IMR-90 (cell line): ENCODE data around the gene NXPE4. TPM values are rescaled to one million over a fixed set of nuclear protein-coding genes. Genes with fewer than 3 reads are reported as not detected.

ENCODE experiments used
- ATAC-seq: fragments of 200-7000 bp; cut with Tn5 transposase; 2 replicates; pipeline ENCODE4 v1.9.1; 2020; ENCODE audit warnings: low read depth, mild to moderate bottlenecking, moderate library complexity
- BruUV-seq: library from RNA; stranded (reverse); fragments of 400-500 nt; replicated peaks from 2 replicates; lab custom pipeline; 2021; lab: Mats Ljungman, UMichigan
- CTCF ChIA-PET: fragments of 300-600 bp; formaldehyde crosslinking; extraction: SDS; loops from one replicate; lab custom pipeline; 2021; ENCODE audit warnings: antibody characterized with exemption; lab: Yijun Ruan, JAX
- POLR2A ChIA-PET: fragments of 300-600 bp; sonication (Branson Sonifier 250); formaldehyde crosslinking; loops from one replicate; lab custom pipeline; 2022; ENCODE audit warnings: antibody characterized with exemption; ENCODE audit not compliant: unreplicated experiment; lab: Charles Lee
- DNase-seq: peaks from one replicate; pipeline ENCODE4 v3.0.0; 2013
- H2AFZ ChIP-seq: replicated peaks from 2 replicates; pipeline ENCODE3; 2013; ENCODE audit warnings: low read length, mild to moderate bottlenecking; ENCODE audit not compliant: poor library complexity
- H2AK5ac ChIP-seq: 2 replicates; pipeline ENCODE4 v1.6.1; 2013; ENCODE audit warnings: low read depth, low read length, inconsistent platforms
- H2AK9ac ChIP-seq: replicated peaks from 2 replicates; pipeline ENCODE3; 2013; ENCODE audit warnings: mild to moderate bottlenecking, low read depth, low read length, moderate library complexity; ENCODE audit not compliant: poor library complexity
- H2BK120ac ChIP-seq: 2 replicates; pipeline ENCODE4 v1.6.1; 2013; ENCODE audit warnings: low read depth, low read length, inconsistent platforms
- H2BK15ac ChIP-seq: 3 replicates; pipeline ENCODE4 v1.6.1; 2013; ENCODE audit warnings: low read depth, low read length, inconsistent platforms
- H2BK20ac ChIP-seq: 2 replicates; pipeline ENCODE4 v1.6.1; 2013; ENCODE audit warnings: low read depth, mild to moderate bottlenecking, inconsistent platforms, low read length, moderate library complexity
- H2BK5ac ChIP-seq: 2 replicates; pipeline ENCODE4 v1.6.1; 2013; ENCODE audit warnings: mild to moderate bottlenecking, low read depth, low read length, inconsistent platforms; ENCODE audit not compliant: poor library complexity, severe bottlenecking
- H3K14ac ChIP-seq: replicated peaks from 2 replicates; pipeline ENCODE4 v1.6.1; 2013; ENCODE audit warnings: low read depth, low read length, inconsistent platforms
- H3K18ac ChIP-seq: 2 replicates; pipeline ENCODE4 v1.6.1; 2013; ENCODE audit warnings: low read depth, low read length, control low read depth
- H3K23ac ChIP-seq: 2 replicates; pipeline ENCODE4 v1.6.1; 2013; ENCODE audit warnings: low read depth, low read length, inconsistent platforms
- H3K27ac ChIP-seq: 2 replicates; pipeline ENCODE4 v1.5.1; 2013; ENCODE audit warnings: mild to moderate bottlenecking, control low read depth, low read length; ENCODE audit not compliant: insufficient read depth
- H3K27me3 ChIP-seq: 2 replicates; pipeline ENCODE4 v1.6.1; 2013; ENCODE audit warnings: low read length; ENCODE audit not compliant: control insufficient read depth, insufficient read depth
- H3K36me3 ChIP-seq: 2 replicates; pipeline ENCODE4 v1.6.1; 2013; ENCODE audit warnings: low read length, mixed read lengths; ENCODE audit not compliant: control insufficient read depth, insufficient read depth
- H3K4ac ChIP-seq: 2 replicates; pipeline ENCODE4 v1.6.1; 2013; ENCODE audit warnings: low read depth, low read length, inconsistent platforms
- H3K4me1 ChIP-seq: 2 replicates; pipeline ENCODE4 v1.6.1; 2013; ENCODE audit warnings: low read length, mixed read lengths; ENCODE audit not compliant: control insufficient read depth, insufficient read depth
- H3K4me2 ChIP-seq: 2 replicates; pipeline ENCODE4 v1.6.1; 2013; ENCODE audit warnings: low read depth, mild to moderate bottlenecking, control low read depth, low read length, moderate library complexity
- H3K4me3 ChIP-seq: 2 replicates; pipeline ENCODE4 v1.5.1; 2013; ENCODE audit warnings: low read depth, mild to moderate bottlenecking, control low read depth, low read length, moderate library complexity; ENCODE audit not compliant: insufficient read depth
- H3K56ac ChIP-seq: 2 replicates; pipeline ENCODE4 v1.6.1; 2013; ENCODE audit warnings: low read length, inconsistent platforms; ENCODE audit not compliant: insufficient read depth; ENCODE audit errors: extremely low read depth
- H3K79me1 ChIP-seq, 2 experiments: 2 replicates each; pipeline ENCODE4 v1.6.1; 2013; ENCODE audit warnings: low read length in 2 of 2, inconsistent platforms in 1 of 2, low read depth in 1 of 2
- H3K9ac ChIP-seq: 2 replicates; pipeline ENCODE4 v1.6.1; 2013; ENCODE audit warnings: low read depth, low read length, control low read depth
- H3K9me1 ChIP-seq: 2 replicates; pipeline ENCODE4 v1.6.1; 2013; ENCODE audit warnings: low read length, inconsistent platforms; ENCODE audit not compliant: insufficient read depth
- H3K9me3 ChIP-seq: 2 replicates; pipeline ENCODE4 v1.6.1; 2013; ENCODE audit warnings: low read length; ENCODE audit not compliant: control insufficient read depth, insufficient read depth
- H4K20me1 ChIP-seq: 2 replicates; pipeline ENCODE4 v1.6.1; 2013; ENCODE audit warnings: low read length, inconsistent platforms; ENCODE audit not compliant: insufficient read depth
- H4K5ac ChIP-seq: 2 replicates; pipeline ENCODE4 v1.6.1; 2013; ENCODE audit warnings: mild to moderate bottlenecking, low read depth, low read length, control low read depth
- H4K8ac ChIP-seq, 2 experiments: 2 replicates each; pipeline ENCODE4 v1.6.1; 2013; ENCODE audit warnings: low read depth in 2 of 2, low read length in 2 of 2, control low read depth in 1 of 2, inconsistent platforms in 1 of 2
- H4K91ac ChIP-seq: 2 replicates; pipeline ENCODE4 v1.6.1; 2013; ENCODE audit warnings: low read depth, low read length, inconsistent platforms; ENCODE audit not compliant: insufficient read depth
- CEBPB ChIP-seq: IDR thresholded peaks from 2 replicates; pipeline ENCODE4 v1.6.1; 2012; ENCODE audit warnings: low read depth, low read length, improper control_type of control experiment
- CHD1 ChIP-seq: IDR thresholded peaks from 2 replicates; pipeline ENCODE4 v1.6.1; 2012; ENCODE audit warnings: low read depth, low read length, improper control_type of control experiment
- FOS ChIP-seq: fragments of 150-350 bp; IDR thresholded peaks from 2 replicates; pipeline ENCODE4 v1.6.1; 2016; ENCODE audit warnings: low read depth, low read length
- MAFK ChIP-seq: IDR thresholded peaks from 2 replicates; pipeline ENCODE4 v1.6.1; 2012; ENCODE audit warnings: low read depth, low read length, improper control_type of control experiment
- MAZ ChIP-seq: IDR thresholded peaks from 2 replicates; pipeline ENCODE4 v1.6.1; 2012; ENCODE audit warnings: low read depth, mild to moderate bottlenecking, low read length, improper control_type of control experiment, moderate library complexity, borderline replicate concordance
- MXI1 ChIP-seq: IDR thresholded peaks from 2 replicates; pipeline ENCODE4 v1.6.1; 2012; ENCODE audit warnings: low read depth, mild to moderate bottlenecking, low read length, moderate library complexity, borderline replicate concordance
- NFE2L2 ChIP-seq: fragments of 150-350 bp; IDR thresholded peaks from 2 replicates; pipeline ENCODE4 v1.6.1; 2016; ENCODE audit warnings: low read depth, mild to moderate bottlenecking, low read length
- POLR2A ChIP-seq: IDR thresholded peaks from 2 replicates; pipeline ENCODE4 v1.6.1; 2012; ENCODE audit warnings: mild to moderate bottlenecking, low read depth, low read length
- RAD21 ChIP-seq: IDR thresholded peaks from 2 replicates; pipeline ENCODE4 v1.6.1; 2012; ENCODE audit warnings: low read length, improper control_type of control experiment
- RCOR1 ChIP-seq: IDR thresholded peaks from 2 replicates; pipeline ENCODE4 v1.6.1; 2012; ENCODE audit warnings: mild to moderate bottlenecking, low read length, improper control_type of control experiment; ENCODE audit not compliant: insufficient replicate concordance
- RFX5 ChIP-seq: IDR thresholded peaks from 2 replicates; pipeline ENCODE4 v1.8.0; 2012; ENCODE audit warnings: low read depth, mild to moderate bottlenecking, low read length, moderate library complexity
- SMC3 ChIP-seq: fragments of 150-350 bp; IDR thresholded peaks from 2 replicates; pipeline ENCODE4 v1.6.1; 2016; ENCODE audit warnings: low read depth, mild to moderate bottlenecking, antibody characterized with exemption, low read length, moderate library complexity
- WGBS, 2 experiments: methylation state at CpG; one replicate each; pipeline versions ENCODE4 v1.1.5 to v1.1.7; 2013; ENCODE audit warnings: missing lambda C conversion rate in 2 of 2; ENCODE audit not compliant: insufficient read length in 1 of 2; ENCODE audit errors: extremely low coverage in 2 of 2; 5-methylcytosine and 5-hydroxymethylcytosine counted together
- dilution Hi-C: fragments of 300-500 bp; cut with HindIII; formaldehyde crosslinking; loops from one replicate; pipeline ENCODE4 v1.14.3; 2018; ENCODE audit warnings: low sequenced_read_pairs; ENCODE audit not compliant: unreplicated experiment
- in situ Hi-C: fragments of 300-500 bp; cut with MboI; formaldehyde crosslinking; loops from 3 replicates; pipeline ENCODE4 v1.14.3; 2019; ENCODE audit warnings: low sequenced_read_pairs, inconsistent platforms, mixed read lengths
- intact Hi-C: fragments of 100-400 bp; cut with micrococcal nuclease; formaldehyde crosslinking; loops from 2 replicates; pipeline ENCODE4 v1.10.0; 2022
- polyA plus RNA-seq, 3 experiments: library from polyadenylated mRNA; depleted of rRNA; stranded (reverse); fragments of >200 nt; gene quantifications; 2 replicates each; pipeline ENCODE4 v1.2.3, GENCODE V29; 2012; ENCODE audit warnings: low replicate concordance in 1 of 3
- total RNA-seq: library from RNA; depleted of rRNA; stranded (reverse); fragments of >200 nt; gene quantifications from 2 replicates; pipeline ENCODE4 v1.2.3, GENCODE V29; 2012
- TF ChIP-seq, protein P1 (sequence below): conservative IDR thresholded peaks from 2 replicates; pipeline ENCODE4 v1.5.1; 2012; ENCODE audit warnings: mild to moderate bottlenecking, low read depth, low read length, improper control_type of control experiment
- TF ChIP-seq, protein P2 (sequence below): fragments of 150-350 bp; IDR thresholded peaks from 2 replicates; pipeline ENCODE4 v1.6.1; 2016; ENCODE audit warnings: low read depth, mild to moderate bottlenecking, low read length, moderate library complexity, borderline replicate concordance
- TF ChIP-seq, protein P3 (sequence below): fragments of 150-350 bp; IDR thresholded peaks from 2 replicates; pipeline ENCODE4 v1.6.1; 2017; ENCODE audit warnings: mild to moderate bottlenecking, antibody characterized with exemption, low read length, low read depth

NXPE4 gene
- total and polyA plus RNA-seq, 2 of the 4 experiments (the other 2 are of a cell fraction), result not detected

DNA sequence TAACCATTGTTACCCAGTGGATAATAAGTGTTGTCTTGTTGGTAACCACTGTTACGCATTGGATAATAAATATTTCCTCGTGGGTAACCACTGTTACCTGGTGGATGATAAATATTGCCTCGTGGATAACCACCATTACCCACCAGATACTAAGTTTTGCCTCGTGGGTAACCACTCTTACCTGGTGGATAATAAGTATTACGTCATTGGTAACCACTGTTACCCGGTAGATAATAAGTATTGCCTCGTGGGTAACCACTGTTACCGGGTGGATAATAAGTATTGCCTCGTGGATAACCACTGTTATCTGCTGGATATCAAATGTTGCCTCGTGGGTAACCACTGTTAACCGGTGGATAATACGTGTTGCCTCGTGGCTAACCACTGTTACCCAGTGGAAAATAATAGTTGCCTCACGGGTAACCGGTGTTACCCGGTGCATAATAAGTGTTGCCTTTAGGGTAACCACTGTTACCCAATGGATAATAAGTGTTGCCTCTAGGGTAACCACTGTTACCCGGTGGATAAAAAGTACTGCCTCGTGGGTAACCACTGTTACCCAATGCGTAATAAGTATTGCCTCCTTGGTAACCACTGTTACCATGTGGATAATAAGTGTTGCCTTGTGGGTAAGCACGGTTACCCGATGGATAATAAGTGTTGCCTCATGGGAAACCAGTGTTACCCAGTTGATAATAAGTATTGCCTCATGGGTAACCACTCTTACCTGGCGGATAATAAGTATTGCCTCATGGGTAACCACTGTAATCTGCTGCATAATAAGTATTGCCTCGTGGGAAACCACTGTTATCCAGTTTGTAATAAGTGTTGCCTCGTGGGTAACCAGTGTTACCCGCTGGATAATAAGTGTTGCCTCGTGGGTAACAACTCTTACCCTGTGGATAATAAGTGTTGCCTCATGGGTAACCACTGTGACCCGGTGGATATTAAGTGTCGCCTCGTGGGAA is 21.9 kb upstream of the NXPE4 start:
- Histone ChIP-seq H3K4me1 (no peaks in the 10 kb centered on the region), H2BK20ac (no peak overlapping the region), H2AFZ (no peak overlapping the region), H3K23ac (no peak overlapping the region), H3K27ac (no peak overlapping the region), H3K4ac (no peak overlapping the region), H3K4me2 (no peak overlapping the region), H2AK9ac (no peak overlapping the region), H3K9ac (no peak overlapping the region), H4K8ac (no peak overlapping the region), H3K4me3 (no peak overlapping the region), H4K20me1 (no peaks in the 10 kb centered on the region), H3K56ac (no peak overlapping the region), H4K91ac (no peak overlapping the region), H4K5ac (no peak overlapping the region), H3K18ac (no peak overlapping the region), H3K79me1 (no peaks in the 10 kb centered on the region), H2BK5ac (no peak overlapping the region), H3K9me1 (no peaks in the 10 kb centered on the region), H3K14ac (no peak overlapping the region), H2BK15ac (no peak overlapping the region), H2BK120ac (no peak overlapping the region), H3K36me3 (no peaks in the 10 kb centered on the region), H2AK5ac (no peak overlapping the region), H3K27me3 (no peaks in the 10 kb centered on the region), H3K9me3 (no peaks in the 10 kb centered on the region; the same call in 1 of the 2 replicates)
- DNase-seq (no peak), ATAC-seq (no peak)
- dilution Hi-C loops, result no loop called here
- TF ChIP-seq RCOR1 (no peak), CEBPB (no peak), CHD1 (no peak), RFX5 (no peak), NFE2L2 (no peak), SMC3 (no peak), MAZ (no peak), FOS (no peak), MAFK (no peak), POLR2A (no peak), RAD21 (no peak), MXI1 (no peak)
- TF ChIP-seq, protein P1, sequence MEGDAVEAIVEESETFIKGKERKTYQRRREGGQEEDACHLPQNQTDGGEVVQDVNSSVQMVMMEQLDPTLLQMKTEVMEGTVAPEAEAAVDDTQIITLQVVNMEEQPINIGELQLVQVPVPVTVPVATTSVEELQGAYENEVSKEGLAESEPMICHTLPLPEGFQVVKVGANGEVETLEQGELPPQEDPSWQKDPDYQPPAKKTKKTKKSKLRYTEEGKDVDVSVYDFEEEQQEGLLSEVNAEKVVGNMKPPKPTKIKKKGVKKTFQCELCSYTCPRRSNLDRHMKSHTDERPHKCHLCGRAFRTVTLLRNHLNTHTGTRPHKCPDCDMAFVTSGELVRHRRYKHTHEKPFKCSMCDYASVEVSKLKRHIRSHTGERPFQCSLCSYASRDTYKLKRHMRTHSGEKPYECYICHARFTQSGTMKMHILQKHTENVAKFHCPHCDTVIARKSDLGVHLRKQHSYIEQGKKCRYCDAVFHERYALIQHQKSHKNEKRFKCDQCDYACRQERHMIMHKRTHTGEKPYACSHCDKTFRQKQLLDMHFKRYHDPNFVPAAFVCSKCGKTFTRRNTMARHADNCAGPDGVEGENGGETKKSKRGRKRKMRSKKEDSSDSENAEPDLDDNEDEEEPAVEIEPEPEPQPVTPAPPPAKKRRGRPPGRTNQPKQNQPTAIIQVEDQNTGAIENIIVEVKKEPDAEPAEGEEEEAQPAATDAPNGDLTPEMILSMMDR, result no peak
- TF ChIP-seq, protein P2, sequence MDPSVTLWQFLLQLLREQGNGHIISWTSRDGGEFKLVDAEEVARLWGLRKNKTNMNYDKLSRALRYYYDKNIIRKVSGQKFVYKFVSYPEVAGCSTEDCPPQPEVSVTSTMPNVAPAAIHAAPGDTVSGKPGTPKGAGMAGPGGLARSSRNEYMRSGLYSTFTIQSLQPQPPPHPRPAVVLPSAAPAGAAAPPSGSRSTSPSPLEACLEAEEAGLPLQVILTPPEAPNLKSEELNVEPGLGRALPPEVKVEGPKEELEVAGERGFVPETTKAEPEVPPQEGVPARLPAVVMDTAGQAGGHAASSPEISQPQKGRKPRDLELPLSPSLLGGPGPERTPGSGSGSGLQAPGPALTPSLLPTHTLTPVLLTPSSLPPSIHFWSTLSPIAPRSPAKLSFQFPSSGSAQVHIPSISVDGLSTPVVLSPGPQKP, result no peak
- TF ChIP-seq, protein P3, sequence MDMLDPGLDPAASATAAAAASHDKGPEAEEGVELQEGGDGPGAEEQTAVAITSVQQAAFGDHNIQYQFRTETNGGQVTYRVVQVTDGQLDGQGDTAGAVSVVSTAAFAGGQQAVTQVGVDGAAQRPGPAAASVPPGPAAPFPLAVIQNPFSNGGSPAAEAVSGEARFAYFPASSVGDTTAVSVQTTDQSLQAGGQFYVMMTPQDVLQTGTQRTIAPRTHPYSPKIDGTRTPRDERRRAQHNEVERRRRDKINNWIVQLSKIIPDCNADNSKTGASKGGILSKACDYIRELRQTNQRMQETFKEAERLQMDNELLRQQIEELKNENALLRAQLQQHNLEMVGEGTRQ, result no peak
- in situ Hi-C loops, result no loop called here
- POLR2A ChIA-PET, result no interaction called here
- WGBS, 2 experiments, result 70% methylated on average over 16 of the region's 29 CpGs; no CpG with 5 or more reads in 1 of the 2 experiments
- CTCF ChIA-PET, result no interaction called here
- no TSS peak for BruUV-seq
- intact Hi-C loops, result no loop called here
